ENCODE data around the gene MRPS34.

DNA sequence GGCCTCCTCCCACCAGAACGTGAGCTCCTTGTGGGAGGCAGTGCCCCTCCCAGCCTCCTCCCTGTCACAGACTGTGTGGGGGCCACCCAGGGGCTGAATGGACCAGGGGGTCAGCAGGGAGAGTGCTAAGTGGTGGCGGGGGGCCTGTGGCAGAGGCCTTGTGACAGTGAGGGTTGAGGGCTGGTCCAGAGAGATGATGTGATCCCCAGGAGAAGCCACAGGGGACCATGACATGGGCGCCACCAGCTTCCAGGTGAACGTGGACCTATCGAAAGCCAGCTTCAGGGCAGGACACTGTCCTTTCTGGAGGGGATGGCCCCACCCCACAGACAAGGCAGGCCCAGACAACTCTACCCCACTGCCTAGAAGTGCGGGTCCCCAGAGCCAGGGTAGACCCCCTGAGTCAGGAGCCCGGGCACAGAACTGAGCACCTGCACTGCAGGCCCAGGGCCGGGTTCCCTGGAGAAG is 6.3 kb upstream of the MRPS34 start:
- TF ChIP-seq, protein P1, sequence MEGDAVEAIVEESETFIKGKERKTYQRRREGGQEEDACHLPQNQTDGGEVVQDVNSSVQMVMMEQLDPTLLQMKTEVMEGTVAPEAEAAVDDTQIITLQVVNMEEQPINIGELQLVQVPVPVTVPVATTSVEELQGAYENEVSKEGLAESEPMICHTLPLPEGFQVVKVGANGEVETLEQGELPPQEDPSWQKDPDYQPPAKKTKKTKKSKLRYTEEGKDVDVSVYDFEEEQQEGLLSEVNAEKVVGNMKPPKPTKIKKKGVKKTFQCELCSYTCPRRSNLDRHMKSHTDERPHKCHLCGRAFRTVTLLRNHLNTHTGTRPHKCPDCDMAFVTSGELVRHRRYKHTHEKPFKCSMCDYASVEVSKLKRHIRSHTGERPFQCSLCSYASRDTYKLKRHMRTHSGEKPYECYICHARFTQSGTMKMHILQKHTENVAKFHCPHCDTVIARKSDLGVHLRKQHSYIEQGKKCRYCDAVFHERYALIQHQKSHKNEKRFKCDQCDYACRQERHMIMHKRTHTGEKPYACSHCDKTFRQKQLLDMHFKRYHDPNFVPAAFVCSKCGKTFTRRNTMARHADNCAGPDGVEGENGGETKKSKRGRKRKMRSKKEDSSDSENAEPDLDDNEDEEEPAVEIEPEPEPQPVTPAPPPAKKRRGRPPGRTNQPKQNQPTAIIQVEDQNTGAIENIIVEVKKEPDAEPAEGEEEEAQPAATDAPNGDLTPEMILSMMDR (IDR thresholded peaks at IDR 0.05), result no peak
- TF ChIP-seq POLR2A (IDR thresholded peaks at IDR 0.05) (no peak), POLR2AphosphoS5 (IDR thresholded peaks at IDR 0.05) (no peak)

Data from gastroesophageal sphincter (tissue), 3 donors.